Measurements from ENCODE around the gene LAMA5. TPM values are rescaled to one million over a fixed set of nuclear protein-coding genes. Genes with fewer than 3 reads are reported as not detected.

Gene LAMA5
- total RNA-seq, 1 experiment from 2014 or later, result 321 TPM

DNA sequence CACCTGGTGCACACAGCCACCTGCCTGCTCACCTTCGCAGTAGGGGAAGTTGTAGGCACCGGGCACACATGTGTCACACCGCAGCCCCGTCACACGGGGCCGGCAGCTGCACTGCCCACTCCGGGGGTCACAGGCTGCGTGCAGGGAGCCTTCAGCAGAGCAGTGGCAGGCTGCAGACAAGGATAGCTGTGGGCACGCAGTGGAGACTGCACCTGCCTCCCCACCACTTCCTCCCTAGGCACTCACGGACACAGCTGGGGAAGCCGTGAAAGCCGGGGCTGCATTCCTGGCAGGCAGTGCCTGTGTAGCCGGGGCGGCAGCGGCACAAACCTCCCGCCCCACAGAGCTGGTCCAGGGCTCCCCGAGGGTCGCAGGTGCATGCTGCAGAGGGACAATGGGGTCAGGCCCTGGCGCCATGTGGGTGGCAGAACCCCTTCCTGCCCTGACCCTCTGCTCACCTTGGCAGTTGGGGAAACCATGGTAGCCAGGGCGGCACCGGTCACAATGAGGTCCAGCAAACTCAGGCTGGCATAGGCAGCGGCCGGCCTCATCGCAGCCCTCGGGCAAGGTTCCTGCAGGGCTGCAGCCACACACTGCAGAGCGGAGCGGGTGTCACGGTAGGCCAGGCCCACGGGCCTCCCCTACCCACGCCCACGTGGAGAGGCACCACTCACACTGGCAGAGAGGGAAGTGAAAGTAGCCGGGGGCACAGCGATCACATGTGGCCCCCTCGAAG lies 29.4 kb downstream of the LAMA5 start:
- Histone ChIP-seq H3K79me2 (ENCODE audit: insufficient read depth, low read length) (peaks cover 5% of the 10 kb centered on the region; the same call in 1 of the 2 replicates), H3K9ac (ENCODE audit: low read length) (no peak overlapping the region), H2AFZ (ENCODE audit: low read depth, low read length, poor library complexity, severe bottlenecking) (no peak overlapping the region), H3K4me3 (replicated peaks in 1 of 2; ENCODE audit: low read depth in 1 of 2, low read length in 2 of 2) (no peak overlapping the region), H3K27ac (ENCODE audit: low read depth, low read length) (no peak overlapping the region), H4K20me1 (ENCODE audit: insufficient read depth) (no peaks in the 10 kb centered on the region; the same call in 1 of the 2 replicates), H3K27me3 (ENCODE audit: insufficient read depth, low read length) (no peaks in the 10 kb centered on the region), H3K4me2 (ENCODE audit: low read length) (no peak overlapping the region), H3K36me3 (ENCODE audit: control insufficient read depth in 1 of 2, insufficient read depth in 2 of 2, low read length in 2 of 2) (peaks cover 22 to 36% of the 10 kb centered on the region in 2 experiments; a peak in 3 of 4 replicates), H3K9me2 (ENCODE audit: insufficient read depth) (no peaks in the 10 kb centered on the region), H3K9me3 (ENCODE audit: control insufficient read depth in 1 of 2, insufficient read depth in 1 of 2, low read depth in 1 of 2, low read length in 2 of 2) (no peaks in the 10 kb centered on the region), H3K4me1 (ENCODE audit: control insufficient read depth in 1 of 2, insufficient read depth in 2 of 2, low read length in 2 of 2) (no peaks in the 10 kb centered on the region)
- BruUV-seq (replicated peaks), result TSS peak; percentile 40
- intact Hi-C loops (cut with micrococcal nuclease), result no loop called here
- ATAC-seq, result no peak
- TF ChIP-seq, protein P1, sequence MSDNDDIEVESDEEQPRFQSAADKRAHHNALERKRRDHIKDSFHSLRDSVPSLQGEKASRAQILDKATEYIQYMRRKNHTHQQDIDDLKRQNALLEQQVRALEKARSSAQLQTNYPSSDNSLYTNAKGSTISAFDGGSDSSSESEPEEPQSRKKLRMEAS (IDR thresholded peaks at IDR 0.05), result no peak
- TF ChIP-seq POLR2AphosphoS5 (IDR thresholded peaks at IDR 0.05; ENCODE audit: low read depth, low read length), result no peak
- POLR2A ChIA-PET, result no interaction called here
- RAD21 ChIA-PET (ENCODE audit: low non-redundant PET in 1 of 2, low total read pairs in 2 of 2, uncharacterized antibody in 2 of 2, unreplicated experiment in 2 of 2), result no interaction called here
- DNase-seq (ENCODE audit: low read depth, low spot score), result no peak
- CTCF ChIA-PET, result no interaction called here

DNA sequence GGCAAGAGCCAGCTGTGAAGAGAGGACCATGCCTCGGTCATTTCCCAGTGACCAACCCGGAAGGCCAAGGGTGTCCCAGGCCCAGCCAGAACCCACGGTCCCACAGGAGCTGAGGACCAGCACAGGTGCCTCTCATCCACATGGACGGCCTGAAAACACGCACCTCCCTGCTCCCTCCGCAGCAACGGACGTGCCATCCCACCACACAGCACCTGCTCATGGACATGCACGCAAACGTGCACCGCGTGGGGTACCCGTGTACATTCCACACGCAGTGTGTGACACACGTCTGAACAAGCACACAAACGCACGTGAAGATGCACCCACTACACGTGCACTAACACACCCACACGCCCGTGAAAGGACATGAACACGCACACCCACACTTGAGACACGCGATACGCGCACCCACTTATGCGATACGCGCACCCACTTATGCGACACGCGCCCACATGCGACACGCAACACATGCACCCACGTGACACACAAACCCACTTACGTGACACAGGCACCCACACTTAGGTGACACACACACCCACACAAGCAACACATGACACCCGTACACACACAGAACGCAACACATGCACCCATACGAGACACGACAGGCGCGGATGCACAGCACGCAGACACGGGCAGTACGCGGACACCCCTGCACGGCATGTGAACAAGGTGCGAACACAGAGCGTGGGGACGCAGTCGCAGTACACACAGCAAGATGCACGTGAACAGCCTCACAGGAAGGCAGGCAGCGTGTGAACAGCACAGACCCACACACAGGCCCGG lies 30.1 kb downstream of the LAMA5 start:
- no TSS peak for BruUV-seq (replicated peaks)
- CTCF ChIA-PET, result no interaction called here
- no peaks in the 10 kb centered on the region; the same call in 1 of the 2 replicates for H4K20me1 ChIP-seq (ENCODE audit: insufficient read depth)
- TF ChIP-seq, protein P2, sequence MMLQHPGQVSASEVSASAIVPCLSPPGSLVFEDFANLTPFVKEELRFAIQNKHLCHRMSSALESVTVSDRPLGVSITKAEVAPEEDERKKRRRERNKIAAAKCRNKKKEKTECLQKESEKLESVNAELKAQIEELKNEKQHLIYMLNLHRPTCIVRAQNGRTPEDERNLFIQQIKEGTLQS (IDR thresholded peaks at IDR 0.05), result no peak
- TF ChIP-seq ELF1 (IDR thresholded peaks at IDR 0.05; ENCODE audit: borderline replicate concordance, low read depth), result no peak
- TF ChIP-seq RAD21 (IDR thresholded peaks at IDR 0.05; ENCODE audit: low read depth), result no peak
- TF ChIP-seq YY1 (IDR thresholded peaks at IDR 0.05; ENCODE audit: extremely low read depth, insufficient replicate concordance, low read depth, low read length), result no peak
- no peak overlapping the region for H3K4me2 ChIP-seq (ENCODE audit: low read length)
- no peaks in the 10 kb centered on the region for H3K9me3 ChIP-seq (ENCODE audit: control insufficient read depth in 1 of 2, insufficient read depth in 1 of 2, low read depth in 1 of 2, low read length in 2 of 2)
- H3K4me3 ChIP-seq (replicated peaks in 1 of 2; ENCODE audit: low read depth in 1 of 2, low read length in 2 of 2), result no peak overlapping the region
- peak; percentile 15; the same call in 1 of the 2 replicates for ATAC-seq
- H3K9me2 ChIP-seq (ENCODE audit: insufficient read depth), result no peaks in the 10 kb centered on the region
- POLR2A ChIA-PET, result no interaction called here
- H3K27me3 ChIP-seq (ENCODE audit: insufficient read depth, low read length), result no peaks in the 10 kb centered on the region
- peaks cover 26 to 37% of the 10 kb centered on the region in 2 experiments; a peak in 3 of 4 replicates for H3K36me3 ChIP-seq (ENCODE audit: control insufficient read depth in 1 of 2, insufficient read depth in 2 of 2, low read length in 2 of 2)
- no peaks in the 10 kb centered on the region for H3K4me1 ChIP-seq (ENCODE audit: control insufficient read depth in 1 of 2, insufficient read depth in 2 of 2, low read length in 2 of 2)
- no peak overlapping the region for H2AFZ ChIP-seq (ENCODE audit: low read depth, low read length, poor library complexity, severe bottlenecking)
- intact Hi-C loops (cut with micrococcal nuclease), result no loop called here
- no peak overlapping the region for H3K27ac ChIP-seq (ENCODE audit: low read depth, low read length)
- H3K9ac ChIP-seq (ENCODE audit: low read length), result no peak overlapping the region
- RAD21 ChIA-PET (ENCODE audit: low non-redundant PET in 1 of 2, low total read pairs in 2 of 2, uncharacterized antibody in 2 of 2, unreplicated experiment in 2 of 2), result no interaction called here
- DNase-seq (ENCODE audit: low read depth, low spot score), result no peak
- H3K79me2 ChIP-seq (ENCODE audit: insufficient read depth, low read length), result peaks cover 5% of the 10 kb centered on the region; the same call in 1 of the 2 replicates
